OCI-LY1 (cell line): ENCODE data around the gene UBE2N.

Source experiments
- H2AFZ ChIP-seq: fragments of 200-600 bp; sonication (generic), shearing (Covaris generic); 2 replicates; pipeline ENCODE4 v1.6.0; 2014; ENCODE audit warnings: antibody characterized with exemption, mild to moderate bottlenecking, low read length
- H3F3A ChIP-seq: fragments of 200-600 bp; sonication (generic), shearing (Covaris generic); 2 replicates; pipeline ENCODE4 v1.6.0; 2014; ENCODE audit warnings: mild to moderate bottlenecking, antibody characterized with exemption, low read length, moderate library complexity; ENCODE audit not compliant: insufficient read depth
- H3K27ac ChIP-seq: fragments of 200-600 bp; sonication (generic); 2 replicates; pipeline ENCODE4 v1.5.1; 2014; ENCODE audit warnings: low read length, mixed run types, mild to moderate bottlenecking, low read depth; ENCODE audit not compliant: poor library complexity, severe bottlenecking
- H3K27me3 ChIP-seq: fragments of 200-600 bp; sonication (generic); 2 replicates; pipeline ENCODE4 v1.6.0; 2014; ENCODE audit warnings: antibody characterized with exemption, mild to moderate bottlenecking, low read length, moderate library complexity; ENCODE audit not compliant: insufficient read depth
- H3K36me3 ChIP-seq: fragments of 200-600 bp; sonication (generic); 2 replicates; pipeline ENCODE4 v1.6.1; 2014; ENCODE audit warnings: mild to moderate bottlenecking, antibody characterized with exemption, low read length, moderate library complexity, mixed read lengths; ENCODE audit not compliant: insufficient read depth
- H3K4me1 ChIP-seq: fragments of 200-600 bp; sonication (generic); 2 replicates; pipeline ENCODE4 v1.5.1; 2014; ENCODE audit warnings: mild to moderate bottlenecking, low read length, moderate library complexity; ENCODE audit not compliant: insufficient read depth, severe bottlenecking
- H3K4me2 ChIP-seq: fragments of 200-600 bp; sonication (generic), shearing (Covaris generic); 2 replicates; pipeline ENCODE4 v1.6.1; 2014; ENCODE audit warnings: low read length
- H3K4me3 ChIP-seq: fragments of 200-600 bp; sonication (generic); 2 replicates; pipeline ENCODE4 v1.5.1; 2014; ENCODE audit warnings: low read length, low read depth, mild to moderate bottlenecking, mixed read lengths; ENCODE audit not compliant: poor library complexity, severe bottlenecking
- H3K79me2 ChIP-seq: fragments of 200-600 bp; shearing (Covaris generic); 2 replicates; pipeline ENCODE4 v1.6.1; 2016; ENCODE audit warnings: mixed run types, low read length, mixed read lengths; ENCODE audit not compliant: insufficient read depth
- H3K9ac ChIP-seq: fragments of 200-600 bp; sonication (generic), shearing (Covaris generic); 2 replicates; pipeline ENCODE4 v1.6.1; 2014; ENCODE audit warnings: mild to moderate bottlenecking, low read length, mixed read lengths
- H3K9me2 ChIP-seq: fragments of 200-600 bp; sonication (generic), shearing (Covaris generic); 2 replicates; pipeline ENCODE4 v1.6.1; 2014; ENCODE audit warnings: low read depth, mild to moderate bottlenecking, low read length, mixed read lengths
- H3K9me3 ChIP-seq: fragments of 200-600 bp; shearing (Covaris generic); 2 replicates; pipeline ENCODE4 v1.6.1; 2014; ENCODE audit warnings: low read length, mixed read lengths
- H4K20me1 ChIP-seq: fragments of 200-600 bp; sonication (generic), shearing (Covaris generic); 2 replicates; pipeline ENCODE4 v1.6.0; 2016; ENCODE audit warnings: mild to moderate bottlenecking, low read length; ENCODE audit not compliant: insufficient read depth
- EZH2 ChIP-seq: fragments of 200-600 bp; sonication (generic), shearing (Covaris generic); IDR thresholded peaks from 2 replicates; pipeline ENCODE4 v1.8.0; 2017; ENCODE audit warnings: borderline replicate concordance, mixed run types, mild to moderate bottlenecking, antibody characterized with exemption, low read length, moderate library complexity, mixed read lengths
- TF ChIP-seq, protein P1 (sequence below): fragments of 200-600 bp; sonication (generic), shearing (Covaris generic); IDR thresholded peaks from 2 replicates; pipeline ENCODE4 v1.5.1; 2017; ENCODE audit warnings: mild to moderate bottlenecking, antibody characterized with exemption, low read length, moderate library complexity, mixed read lengths

The UBE2N gene

GRCh38 chr12:93427779-93428564, 13.8 kb downstream of the UBE2N start:
- H3K9me3 ChIP-seq: no peaks in the 10 kb centered on the region
- H3K4me1 ChIP-seq: peaks cover 35% of the 10 kb centered on the region
- H3K9ac ChIP-seq: no peak overlapping the region
- no peaks in the 10 kb centered on the region for H3K27me3 ChIP-seq
- 0 out of 2 replicates have a peak, but pooled peaks cover 3% of the 10 kb centered on the region for H3K36me3 ChIP-seq
- no peak overlapping the region for H2AFZ ChIP-seq
- no peak for TF ChIP-seq EZH2
- TF ChIP-seq, protein P1, sequence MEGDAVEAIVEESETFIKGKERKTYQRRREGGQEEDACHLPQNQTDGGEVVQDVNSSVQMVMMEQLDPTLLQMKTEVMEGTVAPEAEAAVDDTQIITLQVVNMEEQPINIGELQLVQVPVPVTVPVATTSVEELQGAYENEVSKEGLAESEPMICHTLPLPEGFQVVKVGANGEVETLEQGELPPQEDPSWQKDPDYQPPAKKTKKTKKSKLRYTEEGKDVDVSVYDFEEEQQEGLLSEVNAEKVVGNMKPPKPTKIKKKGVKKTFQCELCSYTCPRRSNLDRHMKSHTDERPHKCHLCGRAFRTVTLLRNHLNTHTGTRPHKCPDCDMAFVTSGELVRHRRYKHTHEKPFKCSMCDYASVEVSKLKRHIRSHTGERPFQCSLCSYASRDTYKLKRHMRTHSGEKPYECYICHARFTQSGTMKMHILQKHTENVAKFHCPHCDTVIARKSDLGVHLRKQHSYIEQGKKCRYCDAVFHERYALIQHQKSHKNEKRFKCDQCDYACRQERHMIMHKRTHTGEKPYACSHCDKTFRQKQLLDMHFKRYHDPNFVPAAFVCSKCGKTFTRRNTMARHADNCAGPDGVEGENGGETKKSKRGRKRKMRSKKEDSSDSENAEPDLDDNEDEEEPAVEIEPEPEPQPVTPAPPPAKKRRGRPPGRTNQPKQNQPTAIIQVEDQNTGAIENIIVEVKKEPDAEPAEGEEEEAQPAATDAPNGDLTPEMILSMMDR: no peak
- H4K20me1 ChIP-seq: peaks cover 10% of the 10 kb centered on the region
- H3K79me2 ChIP-seq: peaks cover 95% of the 10 kb centered on the region
- H3K4me2 ChIP-seq: no peak overlapping the region
- no peak overlapping the region for H3K27ac ChIP-seq
- H3F3A ChIP-seq: no peaks in the 10 kb centered on the region
- H3K9me2 ChIP-seq: no peaks in the 10 kb centered on the region
- H3K4me3 ChIP-seq: no peak overlapping the region

DNA sequence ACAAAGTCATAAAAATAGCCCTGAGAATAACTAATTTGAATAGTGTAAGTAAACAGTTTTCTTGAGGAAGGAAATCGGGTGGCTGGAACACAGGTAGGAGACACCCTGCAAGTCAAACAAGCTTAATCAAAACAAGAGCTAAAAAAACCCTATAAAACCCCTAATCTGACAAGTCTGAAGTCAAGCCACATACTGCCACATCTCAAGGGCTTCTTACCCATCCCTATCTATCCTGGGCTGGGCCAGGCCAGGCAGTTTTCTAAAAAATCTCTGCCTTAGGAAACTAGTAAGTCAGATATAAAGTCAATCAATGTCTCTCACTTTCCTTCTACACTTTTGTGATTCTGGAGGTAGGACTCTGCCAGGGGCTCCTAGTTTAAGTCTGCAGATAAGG, 15.3 kb downstream of the UBE2N start:
- Histone ChIP-seq H3K36me3 (0 out of 2 replicates have a peak, but pooled peaks cover 3% of the 10 kb centered on the region), H3K27me3 (no peaks in the 10 kb centered on the region), H2AFZ (no peak overlapping the region), H4K20me1 (peaks cover 14% of the 10 kb centered on the region), H3K9ac (no peak overlapping the region), H3F3A (no peaks in the 10 kb centered on the region), H3K9me3 (no peaks in the 10 kb centered on the region), H3K4me3 (no peak overlapping the region), H3K4me1 (peaks cover 35% of the 10 kb centered on the region), H3K4me2 (peak overlapping the region; percentile 11; the same call in 1 of the 2 replicates), H3K27ac (no peak overlapping the region), H3K79me2 (peaks cover 94% of the 10 kb centered on the region), H3K9me2 (no peaks in the 10 kb centered on the region)
- TF ChIP-seq, protein P1: no peak
- TF ChIP-seq EZH2: no peak

DNA sequence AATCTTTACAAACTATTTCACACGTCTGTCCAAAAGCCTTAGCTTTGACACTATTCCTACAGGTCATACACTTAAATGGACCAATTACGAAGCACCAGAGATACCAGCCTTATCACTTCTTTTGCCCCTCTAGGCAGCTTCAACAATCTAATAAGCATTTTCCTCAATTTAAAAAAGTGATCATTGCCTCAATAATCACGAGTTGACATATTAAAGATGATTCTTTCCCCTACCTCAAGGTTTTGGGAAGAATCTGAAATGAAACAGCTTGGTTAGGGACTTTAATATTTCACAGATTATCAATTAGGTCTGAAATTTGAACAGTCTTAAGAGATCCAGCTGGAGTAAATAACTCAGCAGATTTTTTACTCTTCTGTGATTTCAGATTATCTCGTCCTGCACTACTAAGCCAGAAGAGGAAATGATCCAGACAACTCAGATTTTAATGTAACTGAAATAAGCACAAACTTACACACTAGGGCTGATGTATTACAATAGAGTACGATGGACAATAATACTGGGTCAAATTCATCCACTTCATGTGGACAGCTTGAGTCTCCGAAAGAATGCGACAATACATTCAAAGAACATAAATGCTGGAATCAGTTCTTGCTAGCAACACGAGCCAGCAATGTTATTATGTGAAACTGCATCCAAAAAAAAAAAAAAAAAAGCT, 15.9 kb downstream of the UBE2N start:
- Histone ChIP-seq H2AFZ (no peak overlapping the region), H3K4me1 (peaks cover 35% of the 10 kb centered on the region), H3F3A (no peaks in the 10 kb centered on the region), H3K4me2 (peak overlapping the region; percentile 11; the same call in 1 of the 2 replicates), H3K4me3 (no peak overlapping the region), H3K9ac (no peak overlapping the region), H3K36me3 (0 out of 2 replicates have a peak, but pooled peaks cover 3% of the 10 kb centered on the region), H3K27ac (no peak overlapping the region), H4K20me1 (peaks cover 14% of the 10 kb centered on the region), H3K79me2 (peaks cover 90% of the 10 kb centered on the region), H3K27me3 (no peaks in the 10 kb centered on the region), H3K9me3 (no peaks in the 10 kb centered on the region), H3K9me2 (no peaks in the 10 kb centered on the region)
- TF ChIP-seq, protein P1: no peak
- no peak for TF ChIP-seq EZH2
